BLaER1 (cell line): ENCODE results near the gene SMIM21.

Source experiments
- H3K27ac ChIP-seq: shearing (Covaris generic); formaldehyde crosslinking; 2 replicates; pipeline ENCODE4 v1.8.1; 2022
- H3K27me3 ChIP-seq: shearing (Covaris generic); formaldehyde crosslinking; 2 replicates; pipeline ENCODE4 v1.8.1; 2022
- H3K36me3 ChIP-seq: shearing (Covaris generic); formaldehyde crosslinking; 2 replicates; pipeline ENCODE4 v1.8.1; 2022
- H3K4me1 ChIP-seq: shearing (Covaris generic); formaldehyde crosslinking; 2 replicates; pipeline ENCODE4 v1.8.1; 2022
- H3K4me2 ChIP-seq: shearing (Covaris generic); formaldehyde crosslinking; 2 replicates; pipeline ENCODE4 v1.8.1; 2022
- H3K4me3 ChIP-seq: shearing (Covaris generic); formaldehyde crosslinking; 2 replicates; pipeline ENCODE4 v1.8.1; 2022
- H3K9ac ChIP-seq: shearing (Covaris generic); formaldehyde crosslinking; 2 replicates; pipeline ENCODE4 v1.8.1; 2022
- H3K9me3 ChIP-seq: shearing (Covaris generic); formaldehyde crosslinking; 2 replicates; pipeline ENCODE4 v1.8.1; 2022
- H4K20me1 ChIP-seq: shearing (Covaris generic); formaldehyde crosslinking; 2 replicates; pipeline ENCODE4 v1.8.1; 2022
- Cebpa-rat ChIP-seq: shearing (Covaris generic); IDR thresholded peaks from 2 replicates; pipeline ENCODE4 v1.8.1; 2022

The SMIM21 gene

GRCh38 chr18:75378376-75379315 lies 48.9 kb downstream of the SMIM21 start:
- no peaks in the 10 kb centered on the region for H3K9me3 ChIP-seq
- H3K4me1 ChIP-seq, result no peaks in the 10 kb centered on the region
- no peaks in the 10 kb centered on the region for H4K20me1 ChIP-seq
- H3K27ac ChIP-seq, result no peak overlapping the region
- H3K9ac ChIP-seq, result no peak overlapping the region
- TF ChIP-seq Cebpa-rat, result no peak
- no peaks in the 10 kb centered on the region for H3K27me3 ChIP-seq
- H3K4me3 ChIP-seq, result no peak overlapping the region
- no peaks in the 10 kb centered on the region for H3K36me3 ChIP-seq
- H3K4me2 ChIP-seq, result no peak overlapping the region

GRCh38 chr18:75377926-75378325 lies 49.6 kb downstream of the SMIM21 start:
- H3K9me3 ChIP-seq, result no peaks in the 10 kb centered on the region
- H3K4me1 ChIP-seq, result no peaks in the 10 kb centered on the region
- H4K20me1 ChIP-seq, result no peaks in the 10 kb centered on the region
- no peak for TF ChIP-seq Cebpa-rat
- no peaks in the 10 kb centered on the region for H3K27me3 ChIP-seq
- no peak overlapping the region for H3K4me2 ChIP-seq
- H3K27ac ChIP-seq, result no peak overlapping the region
- no peak overlapping the region for H3K4me3 ChIP-seq
- no peaks in the 10 kb centered on the region for H3K36me3 ChIP-seq
- H3K9ac ChIP-seq, result no peak overlapping the region

DNA sequence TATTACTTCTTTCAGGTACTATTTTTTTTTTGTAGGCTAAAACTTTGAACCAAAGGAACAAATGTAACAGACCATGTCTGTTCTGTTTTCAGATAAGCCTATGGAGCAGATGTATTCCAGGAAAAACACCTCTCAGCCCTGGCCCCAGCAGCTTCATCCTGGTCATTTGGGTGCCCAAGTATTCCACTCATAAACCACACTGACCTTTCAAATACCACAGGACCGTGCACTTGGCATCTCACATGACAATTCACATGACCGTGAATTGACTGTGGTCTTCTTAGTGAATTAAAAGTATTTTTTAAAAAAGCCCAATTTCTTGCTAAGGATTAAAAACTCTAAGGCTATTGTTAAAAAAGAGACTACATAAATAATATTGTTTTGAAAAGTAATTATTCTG lies 50.2 kb downstream of the SMIM21 start:
- Histone ChIP-seq H3K4me2 (no peak overlapping the region), H3K36me3 (no peaks in the 10 kb centered on the region), H3K4me3 (no peak overlapping the region), H3K27ac (no peak overlapping the region), H3K9me3 (no peaks in the 10 kb centered on the region), H4K20me1 (no peaks in the 10 kb centered on the region), H3K9ac (no peak overlapping the region), H3K4me1 (no peaks in the 10 kb centered on the region), H3K27me3 (no peaks in the 10 kb centered on the region)
- no peak for TF ChIP-seq Cebpa-rat

DNA sequence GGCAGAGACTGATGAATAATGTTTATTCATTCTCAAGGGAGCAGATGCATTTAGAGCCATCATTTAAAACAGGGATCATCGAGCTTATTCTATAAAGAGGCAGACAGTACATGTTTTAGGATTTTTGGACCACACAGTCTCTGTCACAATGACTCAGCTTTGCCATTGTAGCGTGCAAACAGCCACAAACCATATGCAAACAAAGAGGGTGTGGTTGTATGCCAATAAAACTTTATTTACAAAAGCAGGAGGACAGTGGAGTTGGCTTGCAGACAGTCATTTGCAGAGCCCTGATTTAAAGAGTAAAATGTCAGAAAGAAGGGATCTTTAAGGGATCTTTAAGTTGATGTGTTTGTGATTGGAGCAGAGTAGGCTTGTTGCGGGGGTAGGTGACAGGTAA lies 51.5 kb downstream of the SMIM21 start:
- Histone ChIP-seq H3K27ac (no peak overlapping the region), H4K20me1 (no peaks in the 10 kb centered on the region), H3K27me3 (no peaks in the 10 kb centered on the region), H3K9me3 (no peaks in the 10 kb centered on the region), H3K4me2 (no peak overlapping the region), H3K4me3 (no peak overlapping the region), H3K9ac (no peak overlapping the region), H3K36me3 (no peaks in the 10 kb centered on the region), H3K4me1 (no peaks in the 10 kb centered on the region)
- TF ChIP-seq Cebpa-rat, result no peak

DNA sequence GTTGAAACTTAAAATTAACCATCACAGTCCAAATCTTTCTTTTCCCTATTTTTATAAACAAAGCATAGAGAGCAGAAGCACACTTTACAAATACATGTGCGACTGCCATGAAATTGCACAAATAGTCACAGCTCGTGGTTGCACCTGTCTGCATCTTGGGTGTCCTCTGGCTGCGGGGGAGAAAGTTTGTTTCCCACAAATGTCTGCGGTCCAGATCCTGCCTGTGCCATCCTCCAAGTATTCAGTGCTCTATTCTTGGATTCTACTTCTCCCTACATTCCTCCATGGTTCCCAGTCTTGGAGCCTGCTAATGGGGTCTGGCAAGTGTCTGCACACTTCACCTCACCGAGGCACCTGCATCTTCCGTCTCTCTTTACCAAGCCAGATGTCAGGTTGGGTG lies 52.2 kb downstream of the SMIM21 start:
- H3K4me2 ChIP-seq, result no peak overlapping the region
- TF ChIP-seq Cebpa-rat, result no peak
- H3K9ac ChIP-seq, result no peak overlapping the region
- no peaks in the 10 kb centered on the region for H3K4me1 ChIP-seq
- H3K4me3 ChIP-seq, result no peak overlapping the region
- H3K27me3 ChIP-seq, result no peaks in the 10 kb centered on the region
- no peaks in the 10 kb centered on the region for H3K36me3 ChIP-seq
- H3K9me3 ChIP-seq, result no peaks in the 10 kb centered on the region
- no peak overlapping the region for H3K27ac ChIP-seq
- H4K20me1 ChIP-seq, result no peaks in the 10 kb centered on the region

DNA sequence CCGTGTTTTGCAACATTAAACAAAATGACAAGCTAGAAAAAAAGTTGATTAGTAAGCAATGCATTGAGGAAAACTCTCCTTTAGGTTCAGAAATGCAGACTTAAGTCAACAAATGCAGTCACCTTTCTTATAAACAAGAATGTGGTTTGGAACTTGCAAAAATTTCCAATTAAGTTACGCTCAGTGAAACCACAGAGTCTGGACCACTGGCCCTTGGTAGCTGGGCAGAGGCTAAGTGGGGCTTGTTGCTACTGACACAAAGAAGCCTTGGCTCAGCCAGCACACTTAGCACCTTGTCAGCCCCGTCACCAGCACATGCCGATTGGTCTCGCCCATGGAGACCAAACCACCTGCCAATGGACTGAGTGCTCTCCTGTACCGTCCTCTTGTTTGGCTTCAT lies 53.0 kb downstream of the SMIM21 start:
- Histone ChIP-seq H3K4me3 (no peak overlapping the region), H3K27me3 (no peaks in the 10 kb centered on the region), H3K27ac (no peak overlapping the region), H4K20me1 (no peaks in the 10 kb centered on the region), H3K4me2 (no peak overlapping the region), H3K4me1 (no peaks in the 10 kb centered on the region), H3K9me3 (no peaks in the 10 kb centered on the region), H3K9ac (no peak overlapping the region), H3K36me3 (no peaks in the 10 kb centered on the region)
- no peak for TF ChIP-seq Cebpa-rat

DNA sequence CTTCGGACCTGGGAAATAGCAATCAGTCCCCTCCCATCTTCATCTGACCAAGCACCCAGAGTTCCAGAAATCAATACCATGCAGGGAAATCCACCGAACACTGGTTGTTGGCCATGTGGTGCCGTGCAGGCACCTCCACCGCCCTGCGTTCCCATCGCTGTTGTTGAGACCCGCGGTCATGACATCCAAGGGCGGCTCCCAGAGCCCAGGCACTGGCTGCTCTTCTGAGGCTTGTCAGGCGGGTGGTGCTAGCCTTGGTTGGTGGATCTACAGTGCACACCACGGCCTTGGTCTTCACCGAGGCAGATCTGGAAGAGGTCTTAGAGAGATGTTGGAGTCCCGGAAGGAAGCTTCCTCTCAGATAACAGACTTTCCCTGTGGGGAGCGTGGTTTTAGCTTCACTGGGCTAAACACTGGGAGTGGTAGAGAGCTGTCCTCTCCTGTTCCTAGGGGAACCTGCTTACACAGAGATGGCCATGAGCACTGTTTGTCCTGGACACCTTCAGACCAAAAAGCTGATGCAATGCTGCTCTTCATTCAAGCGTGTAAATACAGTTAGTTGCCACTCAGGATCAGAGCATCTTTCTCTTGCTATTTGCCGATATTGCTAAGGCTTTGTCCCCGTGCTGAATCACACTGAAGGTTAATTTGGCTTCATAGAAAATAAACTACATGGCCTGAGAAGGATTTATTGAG lies 58.3 kb downstream of the SMIM21 start:
- Histone ChIP-seq H3K27ac (peak overlapping the region; percentile 51; the same call in 1 of the 2 replicates), H3K4me1 (no peaks in the 10 kb centered on the region), H3K36me3 (no peaks in the 10 kb centered on the region), H3K4me3 (no peak overlapping the region), H3K9me3 (no peaks in the 10 kb centered on the region), H4K20me1 (no peaks in the 10 kb centered on the region), H3K9ac (no peak overlapping the region), H3K27me3 (no peaks in the 10 kb centered on the region), H3K4me2 (no peak overlapping the region)
- no peak for TF ChIP-seq Cebpa-rat

GRCh38 chr18:75365837-75366236 lies 61.7 kb downstream of the SMIM21 start:
- Histone ChIP-seq H3K4me1 (no peaks in the 10 kb centered on the region), H3K4me3 (no peak overlapping the region), H3K9me3 (no peaks in the 10 kb centered on the region), H3K9ac (no peak overlapping the region), H4K20me1 (no peaks in the 10 kb centered on the region), H3K4me2 (no peak overlapping the region), H3K27me3 (no peaks in the 10 kb centered on the region), H3K27ac (no peak overlapping the region), H3K36me3 (no peaks in the 10 kb centered on the region)
- TF ChIP-seq Cebpa-rat, result no peak

GRCh38 chr18:75365254-75365629 lies 62.3 kb downstream of the SMIM21 start:
- TF ChIP-seq Cebpa-rat, result no peak
- H3K4me3 ChIP-seq, result no peak overlapping the region
- no peaks in the 10 kb centered on the region for H3K27me3 ChIP-seq
- H3K4me1 ChIP-seq, result no peaks in the 10 kb centered on the region
- no peaks in the 10 kb centered on the region for H3K9me3 ChIP-seq
- no peaks in the 10 kb centered on the region for H4K20me1 ChIP-seq
- H3K27ac ChIP-seq, result no peak overlapping the region
- no peak overlapping the region for H3K9ac ChIP-seq
- H3K4me2 ChIP-seq, result no peak overlapping the region
- no peaks in the 10 kb centered on the region for H3K36me3 ChIP-seq

DNA sequence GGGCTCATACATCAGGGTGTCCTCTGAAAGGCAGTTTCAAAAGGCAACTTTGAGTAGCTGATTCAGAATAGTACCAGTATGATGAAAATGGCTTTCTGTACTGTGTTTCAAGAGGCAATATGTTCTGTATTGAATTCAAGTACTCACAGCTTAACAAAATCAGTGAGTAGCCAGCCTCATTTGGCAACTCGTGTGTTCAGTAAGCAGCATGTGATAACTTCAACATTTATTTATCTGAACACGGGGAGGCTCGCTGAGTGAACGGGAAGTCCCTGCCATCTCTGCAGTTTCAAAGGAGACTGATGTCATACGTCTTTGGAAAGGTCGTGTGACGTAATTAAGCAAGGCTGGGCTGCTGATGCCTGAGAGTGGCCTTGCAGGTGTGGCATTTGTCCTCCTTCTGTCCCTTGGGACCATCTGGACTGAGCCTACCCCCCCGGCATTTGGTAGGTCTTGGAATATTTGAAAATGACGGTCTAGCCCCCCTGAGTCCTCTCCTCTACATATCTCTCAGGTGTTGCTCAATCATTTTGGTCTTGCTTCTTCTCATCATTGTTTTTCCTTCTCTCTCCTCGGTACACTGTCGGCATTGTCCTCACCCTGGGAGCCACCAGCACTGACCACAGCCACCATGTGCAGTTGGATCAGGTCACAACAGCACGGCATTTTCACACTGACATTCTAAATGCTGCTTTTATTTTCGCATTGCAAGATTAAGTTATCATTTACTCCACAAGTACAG lies 62.8 kb downstream of the SMIM21 start:
- H3K27ac ChIP-seq, result no peak overlapping the region
- no peaks in the 10 kb centered on the region for H4K20me1 ChIP-seq
- no peak overlapping the region for H3K4me2 ChIP-seq
- H3K27me3 ChIP-seq, result no peaks in the 10 kb centered on the region
- no peak overlapping the region for H3K4me3 ChIP-seq
- H3K36me3 ChIP-seq, result no peaks in the 10 kb centered on the region
- H3K4me1 ChIP-seq, result peaks cover under 1% of the 10 kb centered on the region; the same call in 1 of the 2 replicates
- TF ChIP-seq Cebpa-rat, result no peak
- H3K9me3 ChIP-seq, result no peaks in the 10 kb centered on the region
- H3K9ac ChIP-seq, result no peak overlapping the region
